ENCODE data around the gene LRP3.

DNA sequence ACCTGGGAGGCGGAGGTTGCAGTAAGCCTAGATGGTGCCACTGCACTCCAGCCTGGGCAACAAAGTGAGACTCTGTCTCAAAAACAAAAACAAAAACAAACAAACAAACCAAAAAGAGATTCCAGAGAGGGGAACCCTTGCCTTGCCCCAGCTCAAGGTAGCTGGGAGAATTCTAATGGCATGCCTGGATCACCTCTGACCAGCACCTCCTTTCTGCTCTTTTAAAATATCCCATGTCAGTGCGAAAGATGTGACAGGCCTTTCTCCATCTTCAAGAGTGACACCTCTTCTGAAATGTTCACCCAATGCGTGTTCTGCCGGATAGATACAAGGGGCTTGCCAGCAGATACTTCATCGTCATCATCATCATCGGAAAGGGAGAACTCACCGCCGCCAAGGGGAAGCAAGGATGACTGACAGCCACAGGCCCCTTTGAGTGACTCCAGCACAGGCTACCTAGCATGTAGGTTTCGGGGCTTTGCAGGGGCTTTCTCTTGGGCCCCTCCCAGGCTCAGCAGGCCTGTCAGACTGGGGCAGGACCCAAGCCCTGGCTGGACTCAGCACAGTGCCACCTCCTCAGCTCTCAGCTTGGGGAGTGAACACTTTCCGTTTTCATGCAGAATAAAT lies 18.9 kb upstream of the LRP3 start:
- no peak for TF ChIP-seq ZNF274 (IDR thresholded peaks at IDR 0.05; ENCODE audit: low read depth, low read length)
- no peak for TF ChIP-seq YY1 (IDR thresholded peaks at IDR 0.05; ENCODE audit: insufficient read depth, insufficient read length)
